IMR-90 (cell line): ENCODE results near the gene TMEM200A. TPM values are rescaled to one million over a fixed set of nuclear protein-coding genes. Genes with fewer than 3 reads are reported as not detected.

Experiments used
- ATAC-seq: fragments of 200-7000 bp; cut with Tn5 transposase; 2 replicates; pipeline ENCODE4 v1.9.1; 2020; ENCODE audit warnings: low read depth, mild to moderate bottlenecking, moderate library complexity
- BruUV-seq: library from RNA; stranded (reverse); fragments of 400-500 nt; replicated peaks from 2 replicates; lab custom pipeline; 2021; lab: Mats Ljungman, UMichigan
- CTCF ChIA-PET: fragments of 300-600 bp; formaldehyde crosslinking; extraction: SDS; loops from one replicate; lab custom pipeline; 2021; ENCODE audit warnings: antibody characterized with exemption; lab: Yijun Ruan, JAX
- POLR2A ChIA-PET: fragments of 300-600 bp; sonication (Branson Sonifier 250); formaldehyde crosslinking; loops from one replicate; lab custom pipeline; 2022; ENCODE audit warnings: antibody characterized with exemption; ENCODE audit not compliant: unreplicated experiment; lab: Charles Lee
- DNase-seq: peaks from one replicate; pipeline ENCODE4 v3.0.0; 2013
- H2AFZ ChIP-seq: replicated peaks from 2 replicates; pipeline ENCODE3; 2013; ENCODE audit warnings: low read length, mild to moderate bottlenecking; ENCODE audit not compliant: poor library complexity
- H2AK5ac ChIP-seq: 2 replicates; pipeline ENCODE4 v1.6.1; 2013; ENCODE audit warnings: low read depth, low read length, inconsistent platforms
- H2AK9ac ChIP-seq: replicated peaks from 2 replicates; pipeline ENCODE3; 2013; ENCODE audit warnings: mild to moderate bottlenecking, low read depth, low read length, moderate library complexity; ENCODE audit not compliant: poor library complexity
- H2BK120ac ChIP-seq: 2 replicates; pipeline ENCODE4 v1.6.1; 2013; ENCODE audit warnings: low read depth, low read length, inconsistent platforms
- H2BK15ac ChIP-seq: 3 replicates; pipeline ENCODE4 v1.6.1; 2013; ENCODE audit warnings: low read depth, low read length, inconsistent platforms
- H2BK20ac ChIP-seq: 2 replicates; pipeline ENCODE4 v1.6.1; 2013; ENCODE audit warnings: low read depth, mild to moderate bottlenecking, inconsistent platforms, low read length, moderate library complexity
- H2BK5ac ChIP-seq: 2 replicates; pipeline ENCODE4 v1.6.1; 2013; ENCODE audit warnings: mild to moderate bottlenecking, low read depth, low read length, inconsistent platforms; ENCODE audit not compliant: poor library complexity, severe bottlenecking
- H3K14ac ChIP-seq: replicated peaks from 2 replicates; pipeline ENCODE4 v1.6.1; 2013; ENCODE audit warnings: low read depth, low read length, inconsistent platforms
- H3K18ac ChIP-seq: 2 replicates; pipeline ENCODE4 v1.6.1; 2013; ENCODE audit warnings: low read depth, low read length, control low read depth
- H3K23ac ChIP-seq: 2 replicates; pipeline ENCODE4 v1.6.1; 2013; ENCODE audit warnings: low read depth, low read length, inconsistent platforms
- H3K27ac ChIP-seq: 2 replicates; pipeline ENCODE4 v1.5.1; 2013; ENCODE audit warnings: mild to moderate bottlenecking, control low read depth, low read length; ENCODE audit not compliant: insufficient read depth
- H3K27me3 ChIP-seq: 2 replicates; pipeline ENCODE4 v1.6.1; 2013; ENCODE audit warnings: low read length; ENCODE audit not compliant: control insufficient read depth, insufficient read depth
- H3K36me3 ChIP-seq: 2 replicates; pipeline ENCODE4 v1.6.1; 2013; ENCODE audit warnings: low read length, mixed read lengths; ENCODE audit not compliant: control insufficient read depth, insufficient read depth
- H3K4ac ChIP-seq: 2 replicates; pipeline ENCODE4 v1.6.1; 2013; ENCODE audit warnings: low read depth, low read length, inconsistent platforms
- H3K4me1 ChIP-seq: 2 replicates; pipeline ENCODE4 v1.6.1; 2013; ENCODE audit warnings: low read length, mixed read lengths; ENCODE audit not compliant: control insufficient read depth, insufficient read depth
- H3K4me2 ChIP-seq: 2 replicates; pipeline ENCODE4 v1.6.1; 2013; ENCODE audit warnings: low read depth, mild to moderate bottlenecking, control low read depth, low read length, moderate library complexity
- H3K4me3 ChIP-seq: 2 replicates; pipeline ENCODE4 v1.5.1; 2013; ENCODE audit warnings: low read depth, mild to moderate bottlenecking, control low read depth, low read length, moderate library complexity; ENCODE audit not compliant: insufficient read depth
- H3K56ac ChIP-seq: 2 replicates; pipeline ENCODE4 v1.6.1; 2013; ENCODE audit warnings: low read length, inconsistent platforms; ENCODE audit not compliant: insufficient read depth; ENCODE audit errors: extremely low read depth
- H3K79me1 ChIP-seq, 2 experiments: 2 replicates each; pipeline ENCODE4 v1.6.1; 2013; ENCODE audit warnings: low read length in 2 of 2, inconsistent platforms in 1 of 2, low read depth in 1 of 2
- H3K9ac ChIP-seq: 2 replicates; pipeline ENCODE4 v1.6.1; 2013; ENCODE audit warnings: low read depth, low read length, control low read depth
- H3K9me1 ChIP-seq: 2 replicates; pipeline ENCODE4 v1.6.1; 2013; ENCODE audit warnings: low read length, inconsistent platforms; ENCODE audit not compliant: insufficient read depth
- H3K9me3 ChIP-seq: 2 replicates; pipeline ENCODE4 v1.6.1; 2013; ENCODE audit warnings: low read length; ENCODE audit not compliant: control insufficient read depth, insufficient read depth
- H4K20me1 ChIP-seq: 2 replicates; pipeline ENCODE4 v1.6.1; 2013; ENCODE audit warnings: low read length, inconsistent platforms; ENCODE audit not compliant: insufficient read depth
- H4K5ac ChIP-seq: 2 replicates; pipeline ENCODE4 v1.6.1; 2013; ENCODE audit warnings: mild to moderate bottlenecking, low read depth, low read length, control low read depth
- H4K8ac ChIP-seq, 2 experiments: 2 replicates each; pipeline ENCODE4 v1.6.1; 2013; ENCODE audit warnings: low read depth in 2 of 2, low read length in 2 of 2, control low read depth in 1 of 2, inconsistent platforms in 1 of 2
- H4K91ac ChIP-seq: 2 replicates; pipeline ENCODE4 v1.6.1; 2013; ENCODE audit warnings: low read depth, low read length, inconsistent platforms; ENCODE audit not compliant: insufficient read depth
- BHLHE40 ChIP-seq: fragments of 150-350 bp; IDR thresholded peaks from 2 replicates; pipeline ENCODE4 v1.6.1; 2016; ENCODE audit warnings: mild to moderate bottlenecking, low read depth, low read length
- CEBPB ChIP-seq: IDR thresholded peaks from 2 replicates; pipeline ENCODE4 v1.6.1; 2012; ENCODE audit warnings: low read depth, low read length, improper control_type of control experiment
- CHD1 ChIP-seq: IDR thresholded peaks from 2 replicates; pipeline ENCODE4 v1.6.1; 2012; ENCODE audit warnings: low read depth, low read length, improper control_type of control experiment
- FOS ChIP-seq: fragments of 150-350 bp; IDR thresholded peaks from 2 replicates; pipeline ENCODE4 v1.6.1; 2016; ENCODE audit warnings: low read depth, low read length
- MAZ ChIP-seq: IDR thresholded peaks from 2 replicates; pipeline ENCODE4 v1.6.1; 2012; ENCODE audit warnings: low read depth, mild to moderate bottlenecking, low read length, improper control_type of control experiment, moderate library complexity, borderline replicate concordance
- MXI1 ChIP-seq: IDR thresholded peaks from 2 replicates; pipeline ENCODE4 v1.6.1; 2012; ENCODE audit warnings: low read depth, mild to moderate bottlenecking, low read length, moderate library complexity, borderline replicate concordance
- NFE2L2 ChIP-seq: fragments of 150-350 bp; IDR thresholded peaks from 2 replicates; pipeline ENCODE4 v1.6.1; 2016; ENCODE audit warnings: low read depth, mild to moderate bottlenecking, low read length
- POLR2A ChIP-seq: IDR thresholded peaks from 2 replicates; pipeline ENCODE4 v1.6.1; 2012; ENCODE audit warnings: mild to moderate bottlenecking, low read depth, low read length
- RAD21 ChIP-seq: IDR thresholded peaks from 2 replicates; pipeline ENCODE4 v1.6.1; 2012; ENCODE audit warnings: low read length, improper control_type of control experiment
- RCOR1 ChIP-seq: IDR thresholded peaks from 2 replicates; pipeline ENCODE4 v1.6.1; 2012; ENCODE audit warnings: mild to moderate bottlenecking, low read length, improper control_type of control experiment; ENCODE audit not compliant: insufficient replicate concordance
- RFX5 ChIP-seq: IDR thresholded peaks from 2 replicates; pipeline ENCODE4 v1.8.0; 2012; ENCODE audit warnings: low read depth, mild to moderate bottlenecking, low read length, moderate library complexity
- SMC3 ChIP-seq: fragments of 150-350 bp; IDR thresholded peaks from 2 replicates; pipeline ENCODE4 v1.6.1; 2016; ENCODE audit warnings: low read depth, mild to moderate bottlenecking, antibody characterized with exemption, low read length, moderate library complexity
- WGBS, 2 experiments: methylation state at CpG; one replicate each; pipeline versions ENCODE4 v1.1.5 to v1.1.7; 2013; ENCODE audit warnings: missing lambda C conversion rate in 2 of 2; ENCODE audit not compliant: insufficient read length in 1 of 2; ENCODE audit errors: extremely low coverage in 2 of 2; 5-methylcytosine and 5-hydroxymethylcytosine counted together
- dilution Hi-C: fragments of 300-500 bp; cut with HindIII; formaldehyde crosslinking; loops from one replicate; pipeline ENCODE4 v1.14.3; 2018; ENCODE audit warnings: low sequenced_read_pairs; ENCODE audit not compliant: unreplicated experiment
- in situ Hi-C: fragments of 300-500 bp; cut with MboI; formaldehyde crosslinking; loops from 3 replicates; pipeline ENCODE4 v1.14.3; 2019; ENCODE audit warnings: low sequenced_read_pairs, inconsistent platforms, mixed read lengths
- intact Hi-C: fragments of 100-400 bp; cut with micrococcal nuclease; formaldehyde crosslinking; loops from 2 replicates; pipeline ENCODE4 v1.10.0; 2022
- polyA plus RNA-seq, 3 experiments: library from polyadenylated mRNA; depleted of rRNA; stranded (reverse); fragments of >200 nt; gene quantifications; 2 replicates each; pipeline ENCODE4 v1.2.3, GENCODE V29; 2012; ENCODE audit warnings: low replicate concordance in 1 of 3
- total RNA-seq: library from RNA; depleted of rRNA; stranded (reverse); fragments of >200 nt; gene quantifications from 2 replicates; pipeline ENCODE4 v1.2.3, GENCODE V29; 2012
- TF ChIP-seq, protein P1 (sequence below): conservative IDR thresholded peaks from 2 replicates; pipeline ENCODE4 v1.5.1; 2012; ENCODE audit warnings: mild to moderate bottlenecking, low read depth, low read length, improper control_type of control experiment
- TF ChIP-seq, protein P2 (sequence below): fragments of 150-350 bp; IDR thresholded peaks from 2 replicates; pipeline ENCODE4 v1.6.1; 2016; ENCODE audit warnings: low read depth, mild to moderate bottlenecking, low read length, moderate library complexity, borderline replicate concordance
- TF ChIP-seq, protein P3 (sequence below): fragments of 150-350 bp; IDR thresholded peaks from 2 replicates; pipeline ENCODE4 v1.6.1; 2017; ENCODE audit warnings: mild to moderate bottlenecking, antibody characterized with exemption, low read length, low read depth

Gene TMEM200A
- total and polyA plus RNA-seq, 2 of the 4 experiments (the other 2 are of a cell fraction) = 22.8 to 37.1 TPM

DNA sequence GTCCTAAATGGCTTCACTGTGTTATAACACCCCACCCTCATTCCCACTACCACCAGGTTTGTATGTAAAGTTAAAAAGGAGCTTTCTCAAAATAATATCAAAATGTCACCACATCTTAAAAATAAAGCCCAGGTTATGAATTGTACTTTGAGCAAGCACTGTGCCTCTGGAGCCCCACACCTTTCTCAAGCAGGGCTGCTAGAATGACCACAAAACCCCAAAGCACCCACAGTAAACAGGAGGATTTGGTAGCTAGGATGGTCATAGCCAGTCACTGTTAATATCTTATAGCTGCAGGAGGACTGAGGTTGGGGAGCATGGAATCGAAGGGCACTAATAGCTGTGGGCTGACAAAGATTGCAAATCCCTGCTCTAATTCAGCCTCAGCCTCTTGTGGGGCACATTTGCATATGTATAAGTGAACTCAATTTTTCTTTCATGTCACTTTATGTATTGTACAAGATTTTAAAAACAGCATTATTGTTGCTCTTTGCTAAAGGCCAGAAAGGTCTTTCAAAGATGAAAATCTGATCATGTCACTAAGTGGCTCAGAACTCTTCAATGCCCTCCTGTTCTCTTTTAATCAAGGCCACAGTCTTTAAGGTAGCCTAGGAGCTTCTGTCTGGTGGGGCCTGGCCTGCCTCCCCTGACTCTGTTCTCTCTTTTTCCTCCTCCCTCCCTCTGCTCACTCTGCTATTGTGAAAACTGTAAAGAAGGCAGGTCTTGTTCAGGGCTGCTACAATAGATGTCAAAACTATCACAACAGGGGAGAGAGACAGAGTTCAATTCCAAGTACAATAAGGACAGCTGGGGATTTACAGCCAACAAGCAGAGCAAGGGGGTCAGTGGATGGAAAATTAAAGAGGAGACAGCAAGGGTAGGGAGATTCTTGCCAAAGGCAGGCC lies 101.6 kb downstream of the TMEM200A start:
- intact Hi-C loops (no loop called here), dilution Hi-C loops (no loop called here), in situ Hi-C loops (no loop called here)
- ChIA-PET POLR2A (no interaction called here), CTCF (interaction anchor here (0.8 kb wide), 1 partner anchor 14 kb away, joined by 3 read pairs; no protein-coding TSS in a partner anchor)
- Histone ChIP-seq H4K20me1 (no peaks in the 10 kb centered on the region), H3K56ac (no peak overlapping the region), H3K9me3 (no peaks in the 10 kb centered on the region), H3K9ac (no peak overlapping the region), H3K4me2 (no peak overlapping the region), H4K91ac (no peak overlapping the region), H3K23ac (no peak overlapping the region), H4K5ac (no peak overlapping the region), H3K18ac (no peak overlapping the region), H2BK20ac (no peak overlapping the region), H3K79me1 (no peaks in the 10 kb centered on the region), H3K14ac (no peak overlapping the region), H2AK5ac (no peak overlapping the region), H3K27me3 (no peaks in the 10 kb centered on the region), H2BK120ac (no peak overlapping the region), H3K4me3 (no peak overlapping the region), H2BK15ac (no peak overlapping the region), H3K4ac (no peak overlapping the region), H2AFZ (no peak overlapping the region), H3K27ac (no peak overlapping the region), H2AK9ac (no peak overlapping the region), H2BK5ac (no peak overlapping the region), H3K36me3 (no peaks in the 10 kb centered on the region), H3K9me1 (no peaks in the 10 kb centered on the region), H4K8ac (no peak overlapping the region), H3K4me1 (0 out of 2 replicates have a peak, but pooled peaks cover 2% of the 10 kb centered on the region)
- WGBS, 2 experiments = no CpG with 5 or more reads among the region's 1 CpG
- ATAC-seq (no peak), DNase-seq (no peak)
- no TSS peak for BruUV-seq
- TF ChIP-seq MAZ (no peak), MXI1 (no peak), RAD21 (no peak), POLR2A (no peak), RCOR1 (no peak), BHLHE40 (no peak), CEBPB (no peak), RFX5 (no peak), NFE2L2 (no peak), CHD1 (no peak), SMC3 (no peak), FOS (no peak)
- TF ChIP-seq, protein P1, sequence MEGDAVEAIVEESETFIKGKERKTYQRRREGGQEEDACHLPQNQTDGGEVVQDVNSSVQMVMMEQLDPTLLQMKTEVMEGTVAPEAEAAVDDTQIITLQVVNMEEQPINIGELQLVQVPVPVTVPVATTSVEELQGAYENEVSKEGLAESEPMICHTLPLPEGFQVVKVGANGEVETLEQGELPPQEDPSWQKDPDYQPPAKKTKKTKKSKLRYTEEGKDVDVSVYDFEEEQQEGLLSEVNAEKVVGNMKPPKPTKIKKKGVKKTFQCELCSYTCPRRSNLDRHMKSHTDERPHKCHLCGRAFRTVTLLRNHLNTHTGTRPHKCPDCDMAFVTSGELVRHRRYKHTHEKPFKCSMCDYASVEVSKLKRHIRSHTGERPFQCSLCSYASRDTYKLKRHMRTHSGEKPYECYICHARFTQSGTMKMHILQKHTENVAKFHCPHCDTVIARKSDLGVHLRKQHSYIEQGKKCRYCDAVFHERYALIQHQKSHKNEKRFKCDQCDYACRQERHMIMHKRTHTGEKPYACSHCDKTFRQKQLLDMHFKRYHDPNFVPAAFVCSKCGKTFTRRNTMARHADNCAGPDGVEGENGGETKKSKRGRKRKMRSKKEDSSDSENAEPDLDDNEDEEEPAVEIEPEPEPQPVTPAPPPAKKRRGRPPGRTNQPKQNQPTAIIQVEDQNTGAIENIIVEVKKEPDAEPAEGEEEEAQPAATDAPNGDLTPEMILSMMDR = no peak
- TF ChIP-seq, protein P2, sequence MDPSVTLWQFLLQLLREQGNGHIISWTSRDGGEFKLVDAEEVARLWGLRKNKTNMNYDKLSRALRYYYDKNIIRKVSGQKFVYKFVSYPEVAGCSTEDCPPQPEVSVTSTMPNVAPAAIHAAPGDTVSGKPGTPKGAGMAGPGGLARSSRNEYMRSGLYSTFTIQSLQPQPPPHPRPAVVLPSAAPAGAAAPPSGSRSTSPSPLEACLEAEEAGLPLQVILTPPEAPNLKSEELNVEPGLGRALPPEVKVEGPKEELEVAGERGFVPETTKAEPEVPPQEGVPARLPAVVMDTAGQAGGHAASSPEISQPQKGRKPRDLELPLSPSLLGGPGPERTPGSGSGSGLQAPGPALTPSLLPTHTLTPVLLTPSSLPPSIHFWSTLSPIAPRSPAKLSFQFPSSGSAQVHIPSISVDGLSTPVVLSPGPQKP = no peak
- TF ChIP-seq, protein P3, sequence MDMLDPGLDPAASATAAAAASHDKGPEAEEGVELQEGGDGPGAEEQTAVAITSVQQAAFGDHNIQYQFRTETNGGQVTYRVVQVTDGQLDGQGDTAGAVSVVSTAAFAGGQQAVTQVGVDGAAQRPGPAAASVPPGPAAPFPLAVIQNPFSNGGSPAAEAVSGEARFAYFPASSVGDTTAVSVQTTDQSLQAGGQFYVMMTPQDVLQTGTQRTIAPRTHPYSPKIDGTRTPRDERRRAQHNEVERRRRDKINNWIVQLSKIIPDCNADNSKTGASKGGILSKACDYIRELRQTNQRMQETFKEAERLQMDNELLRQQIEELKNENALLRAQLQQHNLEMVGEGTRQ = no peak
